Gastrocnemius medialis (tissue), 4 donors: Measurements from ENCODE around the gene NCK1.

Experiments used
- CTCF ChIP-seq, 5 experiments: fragments of 450-650 bp in 3 of 5; fragments of 200-600 bp in 2 of 5; sonication (generic) in 2 of 5; IDR thresholded peaks in 4 of 5; conservative IDR thresholded peaks in 1 of 5; 1 replicate in 4 of 5; 2 replicates in 1 of 5; pipeline ENCODE4 v1.5.1; 2016 to 2019; ENCODE audit warnings: antibody characterized with exemption in 5 of 5, mild to moderate bottlenecking in 3 of 5, moderate library complexity in 3 of 5
- POLR2A ChIP-seq, 2 donors: fragments of 450-650 bp; IDR thresholded peaks; one replicate each; pipeline ENCODE4 v1.6.1; 2017; ENCODE audit warnings: antibody characterized with exemption in 2 of 2, mild to moderate bottlenecking in 2 of 2, moderate library complexity in 2 of 2

GRCh38 chr3:136989781-136990524, 127.9 kb downstream of the NCK1 start:
- no peak for TF ChIP-seq CTCF (IDR thresholded peaks at IDR 0.05 in 4 of 5, conservative IDR thresholded peaks at IDR 0.05 in 1 of 5)
- no peak for TF ChIP-seq POLR2A (IDR thresholded peaks at IDR 0.05)
